Activated T-cell treated with anti-CD3 and anti-CD28 coated beads for 1 hour (primary cell): ENCODE measurements around the gene SIDT2.
A peak's percentile ranks its signal among the peaks of the same experiment; 100 is the strongest.
"Not testable (repeated sequence)": the region's sequence is repeated elsewhere in the genome, so short reads cannot be mapped to it uniquely, and the experiment has no call there.

Experiments used
- DNase-seq: peaks from one replicate; pipeline ENCODE4 v3.0.0-alpha.2; 2020; ENCODE audit warnings: low read depth

SIDT2 gene

DNA sequence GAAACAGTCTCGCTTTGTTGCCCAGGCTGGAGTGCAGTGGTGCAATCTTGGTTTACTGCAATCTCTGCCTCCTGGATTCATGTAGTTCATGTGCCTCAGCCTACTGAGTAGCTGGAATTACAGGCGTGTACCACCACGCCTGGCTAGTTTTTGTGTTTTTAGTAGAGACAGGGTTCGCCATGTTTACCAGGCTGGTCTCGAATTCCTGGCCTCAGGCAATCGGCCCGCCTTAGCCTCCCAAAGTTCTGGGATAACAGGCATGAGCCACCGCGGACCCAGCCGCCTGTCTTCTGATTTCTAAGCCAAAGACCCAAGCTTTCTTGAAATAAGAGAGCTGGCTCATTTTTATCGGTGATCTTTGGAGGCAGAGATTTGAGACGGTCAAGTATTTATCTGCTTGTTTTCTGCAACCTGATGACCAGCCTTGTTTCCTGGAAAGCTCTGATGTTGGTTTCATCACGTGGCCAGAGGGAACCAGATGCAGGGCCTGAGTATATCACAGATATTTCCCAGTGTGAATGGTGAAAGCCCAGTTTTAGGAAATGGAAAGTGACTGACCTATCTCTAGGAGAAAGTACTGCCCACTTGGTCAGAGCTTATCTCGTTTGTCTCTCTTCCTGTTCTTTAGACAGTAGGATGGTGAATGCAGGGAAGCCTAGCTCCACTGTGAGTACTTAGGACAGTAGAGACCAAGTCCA, 5.7 kb upstream of the SIDT2 start:
- no peak for DNase-seq

DNA sequence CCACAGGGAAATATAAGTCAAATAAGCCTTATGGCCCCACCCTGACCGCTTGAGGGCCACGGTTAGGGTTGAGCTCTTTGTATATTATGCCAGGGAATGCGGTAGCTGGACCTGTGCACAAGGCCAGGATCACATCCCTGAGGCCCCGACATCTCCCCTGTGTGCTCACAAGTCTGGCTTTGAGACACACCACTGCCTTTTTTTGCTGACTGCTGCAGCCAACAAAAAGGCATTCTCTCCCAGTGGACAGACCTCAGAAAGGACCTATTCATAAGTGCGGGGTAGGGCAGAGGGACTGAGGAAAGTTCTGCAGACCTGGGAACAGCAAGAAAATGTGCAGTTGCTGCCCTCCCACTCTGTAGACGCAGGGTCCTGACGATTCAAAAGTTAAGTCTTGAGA, 3.4 kb upstream of the SIDT2 start:
- no peak for DNase-seq

- no peak for DNase-seq
Observed at GRCh38 chr11:117175781-117176180, 2.8 kb upstream of the SIDT2 start.

DNA sequence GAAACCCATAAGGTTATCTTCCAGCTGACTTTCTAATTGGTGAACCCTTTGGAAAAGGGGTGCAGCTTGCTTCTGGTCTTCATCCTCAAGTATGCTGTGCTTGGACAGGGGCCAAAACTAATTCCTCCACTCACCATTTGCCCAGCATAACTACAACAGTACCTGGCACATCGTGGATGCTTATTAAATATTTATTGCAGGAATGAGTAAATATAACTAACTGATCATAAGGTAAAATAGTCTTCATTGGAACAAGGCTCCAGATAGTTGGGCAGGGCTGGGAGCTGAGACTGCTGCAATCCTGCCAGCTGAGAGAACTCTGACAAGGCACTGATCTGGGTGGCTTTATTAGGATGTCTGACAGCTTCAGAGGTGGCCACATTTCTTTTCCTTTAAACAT, 2.4 kb upstream of the SIDT2 start:
- DNase-seq: no peak

DNA sequence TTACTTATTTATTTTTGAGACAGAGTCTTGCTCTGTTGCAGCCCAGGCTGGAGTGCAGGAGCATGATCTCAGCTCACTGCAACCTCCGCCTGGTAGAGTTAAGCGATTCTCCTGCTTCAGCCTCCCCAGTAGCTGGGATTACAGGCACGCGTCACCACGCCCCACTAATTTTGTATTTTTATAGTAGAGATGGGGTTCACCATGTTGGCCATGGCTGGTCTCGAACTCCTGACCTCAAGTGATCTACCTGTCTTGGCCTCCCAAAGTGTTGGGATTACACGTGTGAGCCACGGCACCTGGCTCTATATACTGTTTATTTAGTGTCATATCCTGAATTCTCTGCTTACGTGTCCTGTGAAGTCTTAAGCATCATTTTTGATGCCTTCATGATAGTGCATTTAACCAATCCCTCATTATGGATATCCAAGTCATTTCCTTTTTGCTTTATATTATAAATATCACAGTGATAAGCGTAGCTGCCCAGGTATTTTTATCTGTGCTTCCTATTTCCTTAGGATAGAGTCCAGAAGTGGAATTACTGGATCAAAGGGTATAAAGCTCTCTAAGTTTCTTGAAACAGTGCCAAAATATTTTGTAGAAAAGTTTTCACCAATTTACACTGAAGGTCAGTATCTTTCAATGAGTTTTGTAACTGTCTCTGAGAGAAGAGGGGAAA, 871 bp upstream of the SIDT2 start:
- no peak for DNase-seq

DNA sequence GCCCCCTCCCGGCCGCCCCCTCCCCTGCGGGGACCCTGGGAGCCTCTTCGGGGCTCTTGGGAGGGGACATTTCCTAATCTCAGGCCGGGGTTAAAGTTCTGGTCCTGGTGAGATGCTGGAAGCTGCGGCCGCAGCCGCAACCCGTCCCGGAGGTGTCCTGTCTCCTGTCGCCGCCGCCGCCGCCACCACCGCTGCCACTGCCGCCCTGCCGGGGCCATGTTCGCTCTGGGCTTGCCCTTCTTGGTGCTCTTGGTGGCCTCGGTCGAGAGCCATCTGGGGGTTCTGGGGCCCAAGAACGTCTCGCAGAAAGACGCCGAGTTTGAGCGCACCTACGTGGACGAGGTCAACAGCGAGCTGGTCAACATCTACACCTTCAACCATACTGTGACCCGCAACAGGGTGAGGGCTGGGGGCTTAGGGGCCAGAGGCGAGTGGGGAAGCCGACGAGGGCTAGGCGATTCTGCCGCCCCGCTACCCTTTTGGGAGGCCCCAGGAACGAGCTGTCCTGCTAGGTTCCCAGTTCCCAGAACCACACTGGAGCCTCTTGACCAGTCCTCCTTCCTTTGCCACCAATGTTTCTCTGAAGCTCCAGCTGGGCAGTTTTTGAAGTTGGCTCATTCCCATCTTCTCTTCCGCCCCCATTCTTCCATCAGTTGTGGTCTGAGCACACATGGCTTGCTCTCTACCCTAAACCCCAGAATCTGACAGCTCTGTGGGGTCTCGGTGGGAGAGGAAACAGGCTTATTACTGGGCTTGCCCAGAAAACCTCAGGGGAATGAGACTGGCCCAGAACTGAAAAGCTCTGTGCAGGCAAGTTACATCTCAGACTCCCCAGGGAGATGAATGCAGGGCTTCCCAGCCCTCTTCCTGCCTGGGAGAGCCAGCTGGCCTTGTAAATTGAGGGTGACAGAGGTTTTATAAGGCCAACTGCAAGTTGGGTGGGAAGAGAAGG, 781 bp downstream of the SIDT2 start:
- peak; percentile 31 for DNase-seq

GRCh38 chr11:117180020-117180419, 1.5 kb downstream of the SIDT2 start:
- no peak for DNase-seq

DNA sequence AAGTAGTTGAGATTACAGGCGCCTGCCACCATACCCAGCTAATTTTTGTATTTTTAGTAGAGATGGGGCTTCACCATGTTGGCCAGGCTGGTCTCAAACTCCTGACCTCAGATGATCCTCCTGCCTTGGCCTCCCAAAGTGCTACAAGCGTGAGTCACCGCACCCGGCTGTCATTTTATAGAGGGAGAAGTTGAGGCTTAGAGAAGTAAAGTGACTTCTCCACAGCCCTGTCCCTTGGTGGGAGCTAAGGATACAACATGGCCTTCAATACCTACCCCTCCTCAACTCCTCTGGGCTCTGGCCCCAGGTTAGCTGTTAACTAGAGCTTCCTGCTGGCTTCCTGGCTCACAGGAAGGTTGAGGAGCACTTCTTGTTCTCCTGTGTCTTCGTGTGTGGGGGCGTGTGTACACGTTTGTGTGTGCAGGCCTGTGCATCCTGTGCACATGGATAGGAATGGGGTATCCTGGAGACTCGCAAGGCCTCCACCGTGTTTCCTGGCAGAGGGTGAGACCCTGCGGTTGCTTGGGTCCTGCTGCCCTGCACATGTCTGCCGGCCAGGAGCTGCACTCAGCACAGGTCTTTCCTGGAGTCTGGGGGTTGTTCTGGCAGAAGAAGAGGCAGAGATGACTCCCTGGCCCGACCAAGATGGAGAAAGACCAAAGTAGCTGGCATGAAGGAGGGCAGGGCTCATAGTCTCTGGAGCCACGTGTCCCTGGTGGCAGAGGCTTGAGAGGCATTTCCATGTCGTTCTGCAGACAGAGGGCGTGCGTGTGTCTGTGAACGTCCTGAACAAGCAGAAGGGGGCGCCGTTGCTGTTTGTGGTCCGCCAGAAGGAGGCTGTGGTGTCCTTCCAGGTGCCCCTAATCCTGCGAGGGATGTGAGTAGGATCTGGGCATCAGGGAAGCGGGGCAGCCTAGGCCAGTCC, 2.4 kb downstream of the SIDT2 start:
- peak; percentile 40 for DNase-seq

DNA sequence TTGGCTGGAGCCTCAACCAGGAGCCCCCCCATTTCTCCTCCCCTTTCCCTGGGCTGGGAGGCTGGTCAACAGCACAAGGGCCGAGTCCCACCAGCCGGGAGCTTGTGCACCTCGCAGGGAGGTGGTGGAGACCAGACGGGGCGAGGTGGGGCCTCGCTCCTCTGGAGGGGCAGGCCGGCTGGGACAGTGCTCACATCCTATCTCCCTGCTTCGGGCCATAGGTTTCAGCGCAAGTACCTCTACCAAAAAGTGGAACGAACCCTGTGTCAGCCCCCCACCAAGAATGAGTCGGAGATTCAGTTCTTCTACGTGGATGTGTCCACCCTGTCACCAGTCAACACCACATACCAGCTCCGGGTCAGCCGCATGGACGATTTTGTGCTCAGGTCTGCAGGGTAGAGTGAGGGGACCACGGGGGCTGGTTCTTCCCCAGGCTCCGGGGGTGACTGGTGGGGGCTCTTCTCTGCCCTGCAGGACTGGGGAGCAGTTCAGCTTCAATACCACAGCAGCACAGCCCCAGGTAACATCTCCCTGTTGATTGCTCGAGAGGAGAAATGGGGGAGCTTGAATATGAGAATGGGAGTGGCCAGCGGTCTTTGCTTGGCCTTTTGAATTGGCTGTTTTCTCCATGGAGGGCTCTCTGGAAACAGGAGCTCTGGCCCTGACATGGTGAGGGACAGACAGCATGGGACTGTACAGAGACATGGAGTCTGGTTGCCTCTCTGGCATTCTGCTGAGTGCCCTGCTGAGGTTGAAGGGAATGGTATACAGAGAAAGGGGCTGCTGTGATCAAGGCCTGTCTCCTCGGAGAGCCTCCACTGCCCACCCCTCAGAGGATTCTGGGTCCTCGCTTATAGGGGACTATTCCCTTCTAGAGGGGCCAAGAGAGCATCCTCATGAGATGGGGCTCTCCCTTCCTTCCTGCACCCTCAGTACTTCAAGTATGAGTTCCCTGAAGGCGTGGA, 3.3 kb downstream of the SIDT2 start:
- DNase-seq: no peak

DNA sequence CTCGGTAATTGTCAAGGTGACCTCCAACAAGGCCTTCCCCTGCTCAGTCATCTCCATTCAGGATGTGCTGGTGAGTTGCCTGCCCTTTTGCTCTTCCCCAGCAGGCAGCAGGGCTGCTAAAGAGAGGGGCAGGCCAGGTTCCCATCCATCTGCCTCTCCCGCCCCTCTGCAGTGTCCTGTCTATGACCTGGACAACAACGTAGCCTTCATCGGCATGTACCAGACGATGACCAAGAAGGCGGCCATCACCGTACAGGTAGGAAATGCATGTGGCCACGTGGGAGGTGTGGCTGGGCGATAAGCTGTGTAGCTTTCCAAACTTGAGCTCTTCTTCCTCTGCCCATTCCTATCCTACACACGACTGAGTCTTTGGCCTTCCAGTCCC, 4.0 kb downstream of the SIDT2 start:
- no peak for DNase-seq

- DNase-seq: not testable (repeated sequence)
Observed at GRCh38 chr11:117183178-117183577, 4.6 kb downstream of the SIDT2 start.

- DNase-seq: no peak
Observed at GRCh38 chr11:117183724-117184349, 5.3 kb downstream of the SIDT2 start.

GRCh38 chr11:117185736-117186430, 7.3 kb downstream of the SIDT2 start:
- no peak for DNase-seq

- DNase-seq: no peak
Observed at GRCh38 chr11:117186431-117186761, 7.9 kb downstream of the SIDT2 start.

- DNase-seq: no peak
Observed at GRCh38 chr11:117187007-117187406, 8.5 kb downstream of the SIDT2 start.

DNA sequence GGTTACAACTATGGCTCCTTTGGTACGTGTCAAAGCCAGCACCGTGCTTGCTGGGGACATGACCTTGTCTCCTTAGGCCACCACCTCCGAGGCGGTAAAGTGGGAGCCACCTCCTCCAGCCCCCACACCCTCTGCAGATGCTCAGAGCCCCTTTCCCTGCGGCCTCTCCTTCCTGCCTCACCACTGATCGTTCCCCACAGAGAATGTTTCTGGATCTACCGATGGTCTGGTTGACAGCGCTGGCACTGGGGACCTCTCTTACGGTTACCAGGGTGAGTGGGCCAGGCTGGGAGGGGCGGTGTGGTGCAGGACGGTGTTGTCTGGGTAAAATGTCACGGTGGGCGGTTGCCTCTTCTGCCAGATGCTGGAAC, 8.9 kb downstream of the SIDT2 start:
- DNase-seq: no peak

- no peak for DNase-seq
Observed at GRCh38 chr11:117187799-117188481, 9.4 kb downstream of the SIDT2 start.

DNA sequence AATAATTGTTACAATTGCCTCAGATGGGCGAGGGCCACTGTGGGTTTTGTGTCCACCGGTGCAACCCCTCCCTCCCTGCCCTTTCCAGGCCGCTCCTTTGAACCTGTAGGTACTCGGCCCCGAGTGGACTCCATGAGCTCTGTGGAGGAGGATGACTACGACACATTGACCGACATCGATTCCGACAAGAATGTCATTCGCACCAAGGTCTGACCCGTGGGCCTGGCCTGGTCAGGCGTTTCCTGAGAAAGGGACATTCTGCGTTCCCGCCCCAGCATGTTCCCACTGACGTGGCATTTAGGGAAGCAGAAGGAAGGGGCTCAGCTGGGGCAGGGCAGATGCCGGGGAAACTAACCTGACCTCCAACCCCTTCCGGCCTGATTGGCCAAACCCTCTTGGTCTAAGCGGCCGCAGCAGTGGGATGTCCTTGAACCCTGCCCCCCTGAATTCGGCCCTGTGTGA, 10.1 kb downstream of the SIDT2 start:
- no peak for DNase-seq
